Measurements from ENCODE around the gene ABCG5. TPM values are rescaled to one million over a fixed set of nuclear protein-coding genes. Genes with fewer than 3 reads are reported as not detected.

Gene ABCG5
- total and polyA plus RNA-seq, 8 donors = 0.06 TPM; not detected in 7

Other genes with a start within 250 kb of the ABCG5 start
- 10 to 100 TPM; 15.9 to 25.1 (median 19.1) TPM for gene THADA, start 242.8 kb downstream of the ABCG5 start, total RNA-seq
- gene THADA, start 242.8 kb downstream of the ABCG5 start, polyA plus RNA-seq = 10 to 100 TPM in 1 of 2 donors, 1 to 10 TPM in 1; 9.4 to 13.3 TPM
- gene PLEKHH2, start 201.6 kb downstream of the ABCG5 start, total RNA-seq = 1 to 10 TPM; 1.6 to 5.3 (median 3.6) TPM
- gene PLEKHH2, start 201.6 kb downstream of the ABCG5 start, polyA plus RNA-seq = 1 to 10 TPM; 2.7 to 3.2 TPM
- gene C1GALT1C1L, start 162.4 kb downstream of the ABCG5 start, total RNA-seq = 1 to 10 TPM in 1 of 6 donors, under 1 TPM in 5; 0.16 to 1.0 (median 0.25) TPM
- gene C1GALT1C1L, start 162.4 kb downstream of the ABCG5 start, polyA plus RNA-seq = 1 to 10 TPM in 1 of 2 donors, under 1 TPM in 1; 0.30 to 1.2 TPM
- gene DYNC2LI1, start 64.8 kb downstream of the ABCG5 start, total RNA-seq = 10 to 100 TPM in 1 of 6 donors, 1 to 10 TPM in 5; 3.8 to 12.0 (median 9.3) TPM
- gene DYNC2LI1, start 64.8 kb downstream of the ABCG5 start, polyA plus RNA-seq = 10 to 100 TPM in 1 of 2 donors, 1 to 10 TPM in 1; 8.9 to 22.7 TPM
- under 1 TPM in 2 of 6 donors, not detected in 4; 0.03 to 0.06 TPM for gene ABCG8, start 132 bp upstream of the ABCG5 start, total RNA-seq
- gene ABCG8, start 132 bp upstream of the ABCG5 start, polyA plus RNA-seq = not detected
- 10 to 100 TPM; 36.3 to 52.1 (median 38.7) TPM for gene LRPPRC, start 157.2 kb upstream of the ABCG5 start, total RNA-seq
- gene LRPPRC, start 157.2 kb upstream of the ABCG5 start, polyA plus RNA-seq = 10 to 100 TPM in 1 of 2 donors, 1 to 10 TPM in 1; 9.4 to 21.1 TPM